HT-29 (cell line): ENCODE measurements around the gene GNG8. TPM values are rescaled to one million over a fixed set of nuclear protein-coding genes. Genes with fewer than 3 reads are reported as not detected.

ENCODE experiments used
- DNase-seq: peaks from one replicate; pipeline ENCODE4 v3.0.0-alpha.2; 2015; ENCODE audit warnings: low spot score
- total RNA-seq: library from RNA; depleted of rRNA; stranded (reverse); fragments of >200 nt; shearing (Covaris generic); gene quantifications from 2 replicates; pipeline ENCODE4 v1.2.3, GENCODE V29; 2014; rRNA removed

The GNG8 gene
- total RNA-seq = not detected in 2 replicates

GRCh38 chr19:46635920-46636761, at the start of gene GNG8:
TSS of gene GNG8 (minus strand) at chr19:46636202. CDS start at chr19:46634682, 1,520 bp downstream.
- no peak for DNase-seq

GRCh38 chr19:46685189-46685588, 49.2 kb upstream of the GNG8 start:
- DNase-seq = no peak

- DNase-seq = peak; percentile 67
Measured at GRCh38 chr19:46678110-46678732, 42.2 kb upstream of the GNG8 start.

- DNase-seq = peak; percentile 58
Measured at GRCh38 chr19:46674416-46675178, 38.6 kb upstream of the GNG8 start.

- no peak for DNase-seq
Measured at GRCh38 chr19:46670813-46671212, 34.8 kb upstream of the GNG8 start.

- DNase-seq = no peak
Measured at GRCh38 chr19:46668662-46669061, 32.7 kb upstream of the GNG8 start.

GRCh38 chr19:46665072-46665471, 29.1 kb upstream of the GNG8 start:
- no peak for DNase-seq

- peak; percentile 95 for DNase-seq
Measured at GRCh38 chr19:46661735-46662592, 26.0 kb upstream of the GNG8 start.

- peak; percentile 100 for DNase-seq
Measured at GRCh38 chr19:46661020-46661731, 25.2 kb upstream of the GNG8 start, which contains the start of gene DACT3. TSS of gene DACT3 (minus strand) at chr19:46661182. CDS start at chr19:46661064, 118 bp downstream.

- no peak for DNase-seq
Measured at GRCh38 chr19:46660551-46661019, 24.6 kb upstream of the GNG8 start.

GRCh38 chr19:46660008-46660517, 24.1 kb upstream of the GNG8 start:
- no peak for DNase-seq

- no peak for DNase-seq
Measured at GRCh38 chr19:46659151-46660007, 23.4 kb upstream of the GNG8 start.

GRCh38 chr19:46656541-46656940, 20.5 kb upstream of the GNG8 start:
- no peak for DNase-seq

GRCh38 chr19:46654621-46655152, 18.7 kb upstream of the GNG8 start:
- no peak for DNase-seq

- no peak for DNase-seq
Measured at GRCh38 chr19:46650445-46650844, 14.4 kb upstream of the GNG8 start.

- DNase-seq = no peak
Measured at GRCh38 chr19:46648961-46649960, 13.3 kb upstream of the GNG8 start.
